ENCODE results near the gene RNPS1. TPM values are rescaled to one million over a fixed set of nuclear protein-coding genes. Genes with fewer than 3 reads are reported as not detected.

Gene RNPS1
- total RNA-seq, 4 donors from 2014 or later: 93.0 to 125 (median 114) TPM

GRCh38 chr16:2233872-2234812 lies 33.8 kb downstream of the RNPS1 start:
- no peak for TF ChIP-seq POLR2A (IDR thresholded peaks at IDR 0.05)
- no peak for TF ChIP-seq CTCF (IDR thresholded peaks at IDR 0.05)

GRCh38 chr16:2233046-2233775 lies 34.7 kb downstream of the RNPS1 start:
- H3K27ac ChIP-seq: no peak overlapping the region
- TF ChIP-seq CTCF (IDR thresholded peaks at IDR 0.05): no peak
- DNase-seq: no peak
- H3K4me3 ChIP-seq: no peak overlapping the region
- intact Hi-C loops (cut with DNase I): no loop called here
- peaks cover 58 to 79% (median 62%) of the 10 kb centered on the region in 3 donors for H3K36me3 ChIP-seq
- H3K4me1 ChIP-seq: peaks cover 22 to 48% (median 30%) of the 10 kb centered on the region in 3 donors
- 91% methylated on average over 7 of the region's 28 CpGs; no CpG with 5 or more reads in 1 of the 2 donors for WGBS, 2 donors
- H3K27me3 ChIP-seq: peaks cover 7 to 43% (median 13%) of the 10 kb centered on the region in 4 donors
- H3K9me3 ChIP-seq: no peaks in the 10 kb centered on the region

More at GRCh38 chr16:2233872-2234812, 33.8 kb downstream of the RNPS1 start:
- Histone ChIP-seq H3K36me3 (peaks cover 52 to 70% (median 53%) of the 10 kb centered on the region in 3 donors), H3K4me1 (peaks cover 22 to 57% (median 30%) of the 10 kb centered on the region in 3 donors), H3K9me3 (no peaks in the 10 kb centered on the region), H3K4me3 (no peak overlapping the region), H3K27ac (no peak overlapping the region), H3K27me3 (peaks cover 7 to 48% (median 13%) of the 10 kb centered on the region in 4 donors)
- no peak for DNase-seq
- intact Hi-C loops (cut with DNase I): no loop called here
- WGBS, 2 donors: 94 to 99% methylated on average over 16 to 29 of the region's 51 CpGs

GRCh38 chr16:2232094-2232990 lies 35.6 kb downstream of the RNPS1 start:
- intact Hi-C loops (cut with DNase I): no loop called here
- Histone ChIP-seq H3K9me3 (no peaks in the 10 kb centered on the region), H3K27me3 (peaks cover 6 to 34% (median 12%) of the 10 kb centered on the region in 4 donors), H3K36me3 (peaks cover 58 to 86% (median 62%) of the 10 kb centered on the region in 3 donors), H3K4me3 (no peak overlapping the region), H3K27ac (no peak overlapping the region), H3K4me1 (peaks cover 15 to 40% (median 24%) of the 10 kb centered on the region in 3 donors)
- DNase-seq: no peak
- TF ChIP-seq POLR2A (IDR thresholded peaks at IDR 0.05): no peak
- no peak for TF ChIP-seq CTCF (IDR thresholded peaks at IDR 0.05)
- 40 to 85% methylated on average over 1 to 14 of the region's 41 CpGs for WGBS, 2 donors

- TF ChIP-seq POLR2A (IDR thresholded peaks at IDR 0.05): no peak
- TF ChIP-seq CTCF (IDR thresholded peaks at IDR 0.05): no peak
- Histone ChIP-seq H3K27me3 (peaks cover 0 to 24% (median 2%) of the 10 kb centered on the region in 4 donors), H3K27ac (no peak overlapping the region), H3K4me1 (peaks cover 4 to 40% (median 15%) of the 10 kb centered on the region in 3 donors), H3K36me3 (peaks cover 58 to 95% (median 62%) of the 10 kb centered on the region in 3 donors), H3K9me3 (no peaks in the 10 kb centered on the region), H3K4me3 (no peak overlapping the region)
- WGBS, 2 donors: 61% methylated on average over 15 to 16 of the region's 29 CpGs
- intact Hi-C loops (cut with DNase I): no loop called here
- no peak for DNase-seq
These were observed 36.7 kb downstream of the RNPS1 start for GRCh38 chr16:2231016-2231931.
